ENCODE results near the gene CMTM6. TPM values are rescaled to one million over a fixed set of nuclear protein-coding genes. Genes with fewer than 3 reads are reported as not detected.
"Not testable (repeated sequence)": the region's sequence is repeated elsewhere in the genome, so short reads cannot be mapped to it uniquely, and the experiment has no call there.

Gene CMTM6
- total and polyA plus RNA-seq, 11 donors, result 5.2 to 34.8 (median 11.6) TPM

DNA sequence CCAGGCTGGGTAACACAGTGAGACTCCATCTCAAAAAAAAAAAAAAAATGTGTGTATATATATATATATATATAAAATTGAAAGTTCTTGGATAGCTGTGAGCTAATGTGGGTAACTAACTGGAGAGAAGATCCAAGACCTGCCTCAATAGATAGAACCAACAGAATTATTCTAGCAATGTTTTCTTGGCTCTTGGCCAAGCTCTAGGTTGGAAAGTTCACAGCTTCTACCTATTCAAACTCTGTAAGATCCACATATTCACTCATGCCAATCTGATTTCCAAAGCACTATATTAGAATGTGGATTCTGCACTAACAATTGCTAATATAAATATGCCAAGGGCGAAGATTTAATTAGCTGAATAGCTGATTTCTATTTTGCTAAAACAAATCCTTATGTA, 29.8 kb upstream of the CMTM6 start:
- DNase-seq, result no peak
- no peak overlapping the region for H3K27ac ChIP-seq
- H3K36me3 ChIP-seq, result peaks cover 2 to 99% (median 88%) of the 10 kb centered on the region in 9 donors
- H3K27me3 ChIP-seq, result no peaks in the 10 kb centered on the region
- H3K9me3 ChIP-seq, result no peaks in the 10 kb centered on the region
- no peak overlapping the region for H3K4me3 ChIP-seq
- ATAC-seq, result no peak
- TF ChIP-seq POLR2A (IDR thresholded peaks at IDR 0.05) (no peak), CTCF (IDR thresholded peaks at IDR 0.05) (no peak)
- WGBS, 4 donors, result 94 to 99% (median 97%) methylated on average over 1 of the region's 1 CpG
- intact Hi-C loops (cut with DNase I), result no loop called here
- peaks cover 0 to 8% (median 0%) of the 10 kb centered on the region in 12 donors for H3K4me1 ChIP-seq

- H3K36me3 ChIP-seq, result peaks cover 2 to 99% (median 91%) of the 10 kb centered on the region in 9 donors
Observed at GRCh38 chr3:32531010-32531647, 28.5 kb upstream of the CMTM6 start.

DNA sequence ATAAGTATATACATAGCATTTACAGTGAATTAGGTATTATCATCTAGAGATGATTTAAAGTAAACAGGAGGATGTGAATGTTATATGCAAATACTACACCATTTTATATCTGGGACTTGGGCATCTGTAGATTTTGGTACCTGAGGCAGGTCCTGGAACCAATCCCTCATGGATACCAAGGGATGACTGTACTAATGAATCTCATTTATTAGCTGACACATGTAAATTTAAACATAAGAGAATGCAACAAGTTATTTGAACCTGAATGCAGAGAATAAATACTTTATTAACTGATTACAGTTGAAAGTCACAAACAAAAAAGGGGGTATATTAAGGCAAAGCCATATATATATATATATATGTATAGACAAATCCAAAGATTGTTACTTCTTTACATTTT, 23.1 kb upstream of the CMTM6 start:
- intact Hi-C loops (cut with DNase I), result no loop called here
- Histone ChIP-seq H3K9me3 (peaks cover 0 to 10% (median 0%) of the 10 kb centered on the region in 12 donors), H3K4me3 (no peak overlapping the region), H3K27ac (no peak overlapping the region), H3K4me1 (no peaks in the 10 kb centered on the region), H3K36me3 (peaks cover 0 to 74% (median 64%) of the 10 kb centered on the region in 9 donors), H3K27me3 (no peaks in the 10 kb centered on the region)
- DNase-seq (no peak), ATAC-seq (no peak)
- TF ChIP-seq POLR2A (IDR thresholded peaks at IDR 0.05) (no peak), CTCF (IDR thresholded peaks at IDR 0.05) (no peak)

More at GRCh38 chr3:32531010-32531647, 28.5 kb upstream of the CMTM6 start:
- Histone ChIP-seq H3K27me3 (no peaks in the 10 kb centered on the region), H3K9me3 (no peaks in the 10 kb centered on the region), H3K4me1 (peaks cover 0 to 8% (median 0%) of the 10 kb centered on the region in 12 donors), H3K27ac (no peak overlapping the region), H3K4me3 (no peak overlapping the region)
- ATAC-seq (no peak), DNase-seq (no peak)
- TF ChIP-seq POLR2A (IDR thresholded peaks at IDR 0.05) (no peak), CTCF (IDR thresholded peaks at IDR 0.05) (no peak)
- intact Hi-C loops (cut with DNase I), result no loop called here

- ATAC-seq (peak; percentile 24 to 80 (median 44)), DNase-seq (no peak)
- H3K27ac ChIP-seq, result no peak overlapping the region
- TF ChIP-seq POLR2A (IDR thresholded peaks at IDR 0.05) (no peak), CTCF (IDR thresholded peaks at IDR 0.05) (no peak)
- no peaks in the 10 kb centered on the region for H3K27me3 ChIP-seq
- H3K4me1 ChIP-seq, result no peaks in the 10 kb centered on the region
- WGBS, 4 donors, result 69 to 75% (median 71%) methylated on average over 7 of the region's 7 CpGs
- H3K4me3 ChIP-seq, result no peak overlapping the region
- H3K36me3 ChIP-seq, result peaks cover 0 to 53% (median 33%) of the 10 kb centered on the region in 9 donors
- H3K9me3 ChIP-seq, result peaks cover 0 to 10% (median 0%) of the 10 kb centered on the region in 12 donors
- intact Hi-C loops (cut with DNase I), result loop anchor here in 1 of 10 donors (5.0 kb wide), 1 partner anchor 35 kb away; no protein-coding TSS in a partner anchor
Observed at GRCh38 chr3:32522682-32523081, 20.0 kb upstream of the CMTM6 start.

DNA sequence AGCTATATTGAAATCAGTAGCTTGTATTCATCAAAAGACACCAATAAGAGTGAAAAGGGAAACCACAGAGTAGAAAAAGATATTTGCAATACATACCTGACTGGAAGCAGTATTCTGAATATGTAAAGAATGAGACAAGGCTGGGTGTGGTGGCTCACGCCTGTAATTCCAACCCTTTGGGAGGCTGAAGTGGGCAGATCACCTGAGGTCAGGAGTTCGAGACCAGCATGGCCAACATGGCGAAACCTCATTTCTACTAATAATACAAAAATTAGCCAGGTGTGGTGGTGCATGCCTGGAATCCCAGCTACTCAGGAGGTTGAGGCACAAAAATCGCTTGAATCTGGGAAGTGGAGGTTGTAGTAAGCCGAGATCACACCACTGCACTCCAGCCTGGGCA, 16.3 kb upstream of the CMTM6 start:
- WGBS, 4 donors, result 96 to 99% (median 98%) methylated on average over 5 of the region's 5 CpGs
- H3K9me3 ChIP-seq, ATAC-seq, DNase-seq, H3K4me1 ChIP-seq, H3K4me3 ChIP-seq, H3K27me3 ChIP-seq, H3K27ac ChIP-seq: not testable (repeated sequence)
- intact Hi-C loops (cut with DNase I), result loop anchor here in 2 of 10 donors (10.0 kb wide), 2 partner anchors 56 to 416 kb away; partner anchors contain the start of gene DYNC1LI1 (in 1 of the 2)
- H3K36me3 ChIP-seq, result peaks cover 0 to 17% (median 0%) of the 10 kb centered on the region in 9 donors

GRCh38 chr3:32516751-32517150, 14.1 kb upstream of the CMTM6 start:
- not testable (repeated sequence) for ATAC-seq, H3K27me3 ChIP-seq, H3K9me3 ChIP-seq, H3K4me1 ChIP-seq, DNase-seq, H3K4me3 ChIP-seq
- Histone ChIP-seq H3K36me3 (peaks cover 0 to 11% (median 0%) of the 10 kb centered on the region in 9 donors), H3K27ac (peak overlapping the region in 1 of 12 donors; percentile 82)
- intact Hi-C loops (cut with DNase I), result loop anchor here in 2 of 10 donors (10.0 kb wide), 2 partner anchors 58 to 418 kb away; partner anchors contain the start of gene DYNC1LI1 (in 1 of the 2)
- 84 to 91% (median 89%) methylated on average over 9 of the region's 9 CpGs for WGBS, 4 donors

Data from heart left ventricle (tissue), 16 donors.